ENCODE results near the gene CNOT4.

- no peak for TF ChIP-seq EP300 (IDR thresholded peaks at IDR 0.05)
- TF ChIP-seq CTCF (IDR thresholded peaks at IDR 0.05) = no peak
- no peak for TF ChIP-seq POLR2A (IDR thresholded peaks at IDR 0.05)
- TF ChIP-seq POLR2AphosphoS5 (IDR thresholded peaks at IDR 0.05) = no peak
Observed at GRCh38 chr7:135353832-135354231, 156.1 kb downstream of the CNOT4 start.

Data from stomach (tissue), 4 donors.